GM12892 (cell line): ENCODE measurements around the gene MYO1A.

Experiments
- POLR2A ChIP-seq: IDR thresholded peaks from 2 replicates; pipeline ENCODE4 v1.6.1; 2011; ENCODE audit warnings: low read depth, low read length, control low read depth
- POLR2AphosphoS5 ChIP-seq: IDR thresholded peaks from 2 replicates; pipeline ENCODE4 v1.6.1; 2011; ENCODE audit warnings: low read depth, low read length, control low read depth
- TAF1 ChIP-seq: IDR thresholded peaks from 2 replicates; pipeline ENCODE4 v1.6.1; 2011; ENCODE audit warnings: low read depth, mild to moderate bottlenecking, control low read depth, low read length, borderline replicate concordance

GRCh38 chr12:57072661-57073060 is 22.7 kb upstream of the MYO1A start:
- TF ChIP-seq POLR2AphosphoS5 (no peak), POLR2A (no peak), TAF1 (no peak)
